ENCODE measurements around the gene PADI1.

PADI1 gene

DNA sequence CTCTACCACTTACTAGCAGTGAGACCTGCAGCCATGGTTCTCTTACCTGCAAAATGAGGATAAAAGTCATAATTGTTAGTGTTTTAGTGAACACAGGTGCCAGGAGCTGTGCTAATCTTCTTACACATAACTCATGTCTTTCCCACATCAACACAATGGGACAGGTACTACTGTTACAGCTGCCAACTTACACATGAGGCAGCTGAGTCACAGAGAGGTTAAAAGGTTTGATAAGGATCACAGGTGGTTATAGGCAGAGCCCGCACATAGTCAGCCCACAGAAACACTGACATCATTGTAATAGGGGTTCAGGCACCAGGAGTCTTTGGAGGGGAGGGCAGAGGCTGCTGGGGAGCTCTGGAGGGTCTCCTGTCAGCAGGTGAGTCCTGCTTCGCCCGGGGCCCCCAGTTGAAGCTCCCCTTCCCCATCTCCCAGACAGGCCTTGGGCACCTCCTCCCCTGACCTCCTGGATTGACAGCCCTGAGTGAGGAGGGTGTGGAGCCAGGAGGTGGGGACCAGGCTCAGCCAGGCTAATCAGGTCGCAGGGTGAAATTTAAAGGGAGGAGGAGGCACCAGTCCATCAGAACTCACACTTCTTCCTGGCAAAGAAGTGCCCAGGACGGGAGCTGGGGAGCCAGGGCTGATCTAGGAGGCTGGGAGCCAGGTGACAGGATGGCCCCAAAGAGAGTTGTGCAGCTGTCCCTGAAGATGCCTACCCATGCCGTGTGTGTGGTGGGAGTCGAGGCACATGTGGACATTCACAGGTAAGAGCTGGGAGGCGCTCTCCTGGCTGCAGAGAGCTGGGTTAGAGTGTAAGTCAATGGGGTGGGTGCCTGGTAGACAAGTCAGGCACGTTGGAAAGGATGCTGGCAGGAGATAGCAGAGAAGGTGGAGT is at the start of gene PADI1:
Gene PADI1 (plus strand): TSS at position 583 of the 895 bp plus-strand sequence. CDS start 90 bp downstream, at position 673.
- DNase-seq (ENCODE audit: low read depth in 2 of 2) = no peak

DNA sequence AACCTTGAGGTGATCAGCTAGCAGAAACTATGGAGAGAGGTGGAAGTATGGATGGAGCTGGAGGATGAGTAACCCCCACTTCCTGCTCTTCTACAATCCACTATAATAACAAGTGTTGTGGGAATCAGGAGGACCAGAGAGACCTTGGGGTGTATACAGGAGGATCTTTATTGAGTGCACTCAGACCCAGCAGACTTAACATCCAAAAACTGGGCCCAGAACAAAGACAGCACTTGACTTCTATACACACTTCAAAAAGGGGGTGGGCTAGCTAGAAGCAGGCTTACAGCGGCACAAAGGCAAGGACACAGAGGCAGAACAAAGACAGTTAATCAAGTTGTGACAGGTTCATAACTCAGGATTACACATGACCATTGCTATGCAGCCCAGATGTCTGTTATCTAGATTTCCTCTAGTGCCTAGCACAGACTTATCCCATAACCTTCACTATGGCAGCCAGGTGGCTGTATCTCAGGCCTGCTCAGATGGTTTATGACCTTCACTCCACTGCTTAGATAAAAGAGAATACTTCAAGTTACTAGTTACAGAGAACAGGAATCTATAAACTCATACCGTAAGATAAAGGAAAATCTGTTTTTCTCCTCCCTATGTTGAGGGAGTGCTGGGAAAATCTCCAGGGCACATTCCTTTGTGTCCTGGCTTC is 49.5 kb upstream of the PADI1 start:
- DNase-seq (ENCODE audit: low read depth in 2 of 2) = no peak

DNA sequence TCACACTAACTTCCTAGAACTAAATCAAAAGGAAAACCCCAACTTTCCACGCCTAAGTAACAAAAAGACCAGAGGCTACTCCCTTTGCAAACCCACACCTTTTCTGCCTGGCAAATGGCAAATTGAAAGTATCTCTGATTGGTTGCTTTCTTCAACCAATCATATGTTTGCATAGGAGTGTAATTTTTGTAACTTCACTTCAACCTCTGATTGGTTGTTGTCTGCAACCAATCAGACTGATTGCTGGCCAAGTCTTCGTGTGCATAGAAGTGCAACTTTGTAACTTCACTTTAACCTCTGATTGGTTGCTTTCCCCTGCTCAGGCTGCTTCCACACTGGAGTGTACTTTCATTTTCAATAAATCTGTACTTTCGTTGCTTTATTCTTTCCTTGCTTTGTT is 48.8 kb upstream of the PADI1 start:
- no peak for DNase-seq (ENCODE audit: low read depth in 2 of 2)

DNA sequence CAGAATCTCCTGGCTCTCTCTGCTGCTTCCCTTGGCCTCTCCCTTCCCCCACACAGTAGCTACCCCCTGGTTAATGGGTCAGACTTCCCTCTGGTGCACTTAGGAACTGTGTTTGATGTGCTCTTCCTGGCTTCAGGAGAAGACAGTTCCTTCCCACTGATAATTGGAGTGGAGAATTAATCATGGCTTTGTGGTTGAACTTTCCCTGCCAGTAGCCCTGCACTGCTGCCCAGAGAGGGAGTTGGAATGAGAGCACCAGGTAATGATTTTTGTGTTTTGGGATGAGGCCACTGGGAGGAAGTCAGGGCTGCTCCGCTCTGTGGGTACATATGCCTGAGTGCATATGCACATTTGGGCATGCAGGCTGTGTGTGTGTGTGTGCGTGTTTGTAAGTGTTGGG is 46.0 kb upstream of the PADI1 start:
- DNase-seq (ENCODE audit: low read depth in 2 of 2) = no peak

DNA sequence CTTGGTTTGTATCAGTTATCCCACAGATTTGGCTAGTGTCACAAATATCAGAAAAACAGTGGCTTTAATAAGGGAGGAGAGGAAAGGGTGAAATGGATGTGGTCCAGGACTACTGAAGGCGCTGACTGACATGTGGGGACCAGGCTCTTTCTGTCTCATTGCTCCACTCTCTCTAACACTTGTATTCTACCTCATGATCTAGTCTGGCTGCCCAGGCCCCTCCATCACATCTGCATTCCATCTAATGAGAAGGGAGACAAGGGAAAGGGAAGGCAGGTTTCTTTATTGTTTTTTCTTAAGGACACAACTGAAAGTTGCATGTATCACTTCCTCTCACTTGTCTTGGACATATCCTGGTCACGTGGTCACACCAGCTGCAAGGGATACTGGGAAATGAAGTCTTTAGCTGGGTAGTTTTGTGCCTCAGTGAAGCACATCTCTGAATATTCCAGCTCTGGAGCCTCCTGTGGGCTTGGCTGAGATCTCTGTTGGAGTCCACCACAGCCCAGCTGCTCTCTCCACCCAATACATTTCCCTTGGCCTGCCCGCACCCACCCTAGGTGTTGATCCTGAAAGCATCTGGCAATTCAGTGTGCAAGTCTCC is 43.7 kb upstream of the PADI1 start:
- DNase-seq (ENCODE audit: low read depth in 2 of 2) = no peak

GRCh38 chr1:17161926-17162800 is 42.8 kb upstream of the PADI1 start:
- no peak for DNase-seq (ENCODE audit: low read depth in 2 of 2)

GRCh38 chr1:17162941-17163340 is 42.0 kb upstream of the PADI1 start:
- DNase-seq (ENCODE audit: low read depth in 2 of 2) = no peak

- DNase-seq (ENCODE audit: low read depth in 2 of 2) = no peak
These were observed 41.6 kb upstream of the PADI1 start for GRCh38 chr1:17163371-17163770.

DNA sequence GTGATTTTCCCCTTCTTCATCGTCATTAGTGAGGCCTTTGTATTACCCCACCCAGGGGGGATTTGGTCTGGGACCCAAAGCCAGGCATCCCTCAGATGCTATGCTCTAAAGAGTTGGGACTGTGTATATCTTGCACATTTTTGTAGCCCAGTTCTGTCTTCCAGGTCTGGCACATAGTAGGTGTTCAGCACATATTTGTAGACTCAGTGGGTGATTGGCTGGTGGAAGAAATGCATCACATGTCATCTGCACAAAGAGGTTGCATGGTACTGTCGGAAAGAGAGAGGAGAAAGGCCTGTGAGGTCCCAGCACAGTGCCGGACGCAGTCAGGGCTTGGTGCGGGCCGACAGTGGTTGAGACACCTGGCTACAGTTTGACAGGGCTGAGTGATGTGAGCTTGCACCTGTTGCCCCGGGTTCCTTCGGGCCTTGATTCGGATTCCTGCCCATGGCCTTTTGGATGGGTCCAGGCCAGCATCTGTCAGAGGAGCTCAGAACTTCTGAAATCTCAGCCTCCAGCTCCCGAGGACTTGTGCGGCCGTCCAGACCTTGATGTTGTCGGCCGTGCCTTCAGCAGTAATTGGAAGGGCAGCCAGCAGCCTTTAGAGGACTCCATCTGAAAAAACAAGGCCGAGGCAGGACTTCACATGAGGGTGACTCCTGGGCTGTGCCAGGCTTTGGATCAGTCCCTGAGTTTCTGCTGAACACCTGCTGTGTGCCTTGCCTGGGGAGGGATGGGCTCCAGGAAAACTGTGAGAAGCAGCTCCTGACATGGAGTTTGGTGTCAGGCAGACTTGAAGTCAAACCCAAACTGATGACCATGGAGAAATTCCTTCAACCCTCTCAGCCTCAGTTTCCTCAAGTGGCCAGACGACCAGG is 40.9 kb upstream of the PADI1 start:
- DNase-seq (ENCODE audit: low read depth in 2 of 2) = no peak

DNA sequence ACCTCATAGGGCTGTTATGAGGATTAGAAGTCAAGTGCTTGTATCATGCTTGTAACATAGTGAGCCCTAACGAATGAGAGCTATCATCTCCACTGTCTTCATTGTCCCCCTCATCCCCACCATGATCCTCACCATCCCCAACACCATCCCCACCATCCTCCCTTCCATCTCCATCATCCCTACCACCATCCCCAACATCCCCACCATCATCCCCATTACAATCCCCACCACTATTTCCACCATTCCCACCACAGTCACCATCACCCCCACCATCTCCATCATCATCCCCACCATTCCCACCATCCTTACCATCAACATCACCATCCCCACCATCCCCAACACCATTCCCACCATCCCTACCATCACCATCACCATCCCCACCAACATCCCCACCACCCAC is 39.1 kb upstream of the PADI1 start:
- DNase-seq (ENCODE audit: low read depth in 2 of 2) = no peak

- no peak for DNase-seq (ENCODE audit: low read depth in 2 of 2)
These were observed 37.7 kb upstream of the PADI1 start for GRCh38 chr1:17167041-17167785.

DNA sequence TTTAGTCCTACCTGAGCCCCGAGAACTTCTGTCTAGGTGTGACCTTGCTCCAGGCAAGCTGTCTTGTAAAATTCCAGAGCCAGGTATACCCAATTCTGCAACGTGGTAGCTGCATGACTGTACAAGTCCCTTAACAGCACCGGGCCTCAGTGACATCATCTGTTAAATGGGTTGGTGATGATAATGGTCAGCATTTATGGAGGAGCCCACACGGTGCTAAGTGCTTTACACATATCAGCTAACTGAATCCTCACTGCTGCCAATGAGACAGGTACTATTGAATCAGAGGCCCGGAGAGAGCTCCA is 37.2 kb upstream of the PADI1 start:
- DNase-seq (ENCODE audit: low read depth in 2 of 2) = no peak

- DNase-seq (ENCODE audit: low read depth in 2 of 2) = no peak
These were observed 36.6 kb upstream of the PADI1 start for GRCh38 chr1:17168091-17168876.

- DNase-seq (ENCODE audit: low read depth in 2 of 2) = no peak
These were observed 34.4 kb upstream of the PADI1 start for GRCh38 chr1:17170571-17170970.

DNA sequence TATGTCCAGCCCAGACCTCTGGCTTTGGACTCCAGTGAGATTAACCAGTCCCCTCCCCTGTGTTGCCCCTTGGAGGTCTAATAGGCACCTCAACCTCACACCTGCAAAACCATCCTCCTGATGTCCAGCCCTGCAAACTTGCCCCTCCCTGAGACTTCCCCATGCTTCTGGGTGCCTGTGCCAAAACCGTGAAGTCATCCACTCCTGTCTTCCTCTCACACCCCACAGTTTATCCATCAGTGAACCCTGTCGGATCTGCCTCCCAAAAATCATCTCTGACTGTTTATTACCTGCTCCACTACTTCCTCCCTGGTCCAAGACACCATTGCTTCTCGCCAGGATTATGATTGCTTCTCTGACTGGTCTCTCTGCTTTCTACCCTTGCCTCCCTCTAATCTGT is 31.7 kb upstream of the PADI1 start:
- DNase-seq (ENCODE audit: low read depth in 2 of 2) = no peak

DNA sequence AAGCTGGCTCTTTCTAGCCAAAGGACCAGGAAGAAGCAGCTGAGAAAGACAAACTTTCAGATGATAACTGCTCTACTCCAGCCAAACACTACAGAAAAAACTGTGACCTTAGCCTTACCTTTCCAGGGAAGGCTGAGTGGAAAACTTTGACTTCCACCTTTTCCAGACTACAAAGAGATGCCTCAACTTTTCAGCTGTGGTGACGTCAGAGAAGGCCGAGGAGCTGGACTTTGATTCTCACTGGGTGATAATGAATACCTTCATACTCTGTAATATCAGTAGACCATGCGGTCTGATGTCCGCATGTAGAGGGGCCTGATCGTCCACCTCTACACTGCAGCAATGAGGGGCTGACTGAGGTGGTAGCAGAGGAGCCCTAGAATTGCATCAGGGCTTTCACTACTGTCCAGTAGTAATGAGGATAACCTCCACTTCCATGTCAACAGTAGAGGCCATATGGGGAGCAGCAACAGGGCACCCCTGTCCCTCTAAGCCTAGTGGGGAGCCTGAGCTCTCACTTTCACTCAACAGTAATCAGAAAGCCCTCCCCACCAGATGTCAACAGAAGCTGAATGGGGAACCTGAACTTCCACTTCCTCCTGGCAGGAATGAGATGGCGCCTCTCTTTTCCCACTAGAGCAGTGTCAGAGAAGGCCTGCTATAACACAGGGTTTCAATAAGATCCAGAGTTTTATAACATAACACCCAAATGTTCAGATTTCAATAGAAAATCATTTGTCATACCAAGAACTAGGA is 28.4 kb upstream of the PADI1 start:
- DNase-seq (ENCODE audit: low read depth in 2 of 2) = no peak

GRCh38 chr1:17177651-17178050 is 27.3 kb upstream of the PADI1 start:
- DNase-seq (ENCODE audit: low read depth in 2 of 2) = no peak

GRCh38 chr1:17181781-17182464 is 23.0 kb upstream of the PADI1 start:
- no peak for DNase-seq (ENCODE audit: low read depth in 2 of 2)

All from stimulated activated CD4-positive, alpha-beta T cell treated with anti-CD3 and anti-CD28 coated beads, Interleukin-12 subunit alpha, Interleukin-12 subunit beta, amount 100 ng/mL, for 24 hours (primary cell).